Measurements from ENCODE around the gene KRTAP10-4. TPM values are rescaled to one million over a fixed set of nuclear protein-coding genes. Genes with fewer than 3 reads are reported as not detected.
"Not testable (repeated sequence)": the region's sequence is repeated elsewhere in the genome, so short reads cannot be mapped to it uniquely, and the experiment has no call there.

The KRTAP10-4 gene
- not detected for total RNA-seq
- 0 reads per million in 2 donors for total RNA-seq

- not testable (repeated sequence) for H3K4me3 Mint-ChIP-seq; H3K36me3 Mint-ChIP-seq (ENCODE audit: low read depth); ATAC-seq; H3K9me3 ChIP-seq (ENCODE audit: control insufficient read depth, low read length, poor library complexity, severe bottlenecking); DNase-seq; H3K4me1 Mint-ChIP-seq
- Mint-ChIP-seq H3K27ac (peak within 1 kb of the TSS; percentile 79), H3K27me3 (peaks cover 35% of the 10 kb centered on the region)
These were observed at the start of gene KRTAP10-4 for GRCh38 chr21:44573630-44574456. Gene KRTAP10-4 (plus strand): TSS chr21:44573729. CDS start chr21:44573759, 30 bp downstream.

DNA sequence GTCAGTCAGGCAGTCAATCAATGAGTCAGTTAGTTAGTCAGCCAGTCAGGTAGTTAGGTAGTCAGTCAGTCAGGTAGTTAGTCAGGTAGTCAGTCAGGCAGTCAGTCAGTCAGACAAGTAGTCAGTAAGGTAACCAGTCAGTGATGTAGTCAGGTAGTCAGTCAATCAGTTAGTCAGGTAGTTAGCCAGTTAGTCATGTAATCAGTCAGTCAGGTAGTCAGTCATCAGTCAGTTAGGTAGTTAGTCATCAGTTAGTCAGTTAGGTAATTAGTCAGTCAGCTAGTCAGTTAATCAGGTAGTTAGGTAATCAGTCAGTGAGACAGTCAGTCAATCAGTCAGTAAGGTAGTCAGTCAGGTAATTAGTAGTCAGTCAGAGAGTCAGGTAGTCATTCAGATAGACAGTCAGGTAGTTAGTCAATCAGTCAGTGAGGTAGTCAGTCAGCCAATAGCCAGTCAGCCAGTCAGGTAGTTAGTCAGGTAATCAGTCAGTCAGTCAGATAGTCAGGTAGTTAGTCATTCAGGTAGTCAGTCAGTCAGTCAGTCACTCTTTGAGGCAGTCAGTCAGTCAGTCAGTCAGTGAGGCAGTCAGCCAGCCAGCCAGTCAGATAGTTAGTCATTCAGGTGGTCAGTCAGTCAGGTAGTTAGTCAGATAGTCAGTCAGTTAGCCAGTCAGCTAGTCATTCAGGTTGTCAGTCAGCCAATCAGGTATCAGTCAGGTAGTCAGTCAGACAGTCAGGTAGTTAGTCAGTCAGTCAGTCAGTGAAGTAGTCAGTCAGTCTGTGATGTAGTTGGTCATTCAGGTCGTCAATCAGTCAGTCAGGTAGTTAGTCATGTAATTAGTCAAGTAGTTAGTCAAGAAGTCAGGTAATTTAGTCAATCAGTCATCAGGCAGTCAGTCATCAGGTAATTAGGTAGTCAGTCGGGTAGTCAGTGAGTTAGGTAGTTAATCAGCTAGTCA is 48.8 kb upstream of the KRTAP10-4 start:
- Mint-ChIP-seq H3K4me1 (peaks cover 3% of the 10 kb centered on the region), H3K36me3 (ENCODE audit: low read depth) (no peaks in the 10 kb centered on the region), H3K27ac (no peak overlapping the region), H3K27me3 (peaks cover 4% of the 10 kb centered on the region), H3K4me3 (no peak overlapping the region)
- DNase-seq: no peak
- no peaks in the 10 kb centered on the region for H3K9me3 ChIP-seq (ENCODE audit: control insufficient read depth, low read length, poor library complexity, severe bottlenecking)
- ATAC-seq: no peak

DNA sequence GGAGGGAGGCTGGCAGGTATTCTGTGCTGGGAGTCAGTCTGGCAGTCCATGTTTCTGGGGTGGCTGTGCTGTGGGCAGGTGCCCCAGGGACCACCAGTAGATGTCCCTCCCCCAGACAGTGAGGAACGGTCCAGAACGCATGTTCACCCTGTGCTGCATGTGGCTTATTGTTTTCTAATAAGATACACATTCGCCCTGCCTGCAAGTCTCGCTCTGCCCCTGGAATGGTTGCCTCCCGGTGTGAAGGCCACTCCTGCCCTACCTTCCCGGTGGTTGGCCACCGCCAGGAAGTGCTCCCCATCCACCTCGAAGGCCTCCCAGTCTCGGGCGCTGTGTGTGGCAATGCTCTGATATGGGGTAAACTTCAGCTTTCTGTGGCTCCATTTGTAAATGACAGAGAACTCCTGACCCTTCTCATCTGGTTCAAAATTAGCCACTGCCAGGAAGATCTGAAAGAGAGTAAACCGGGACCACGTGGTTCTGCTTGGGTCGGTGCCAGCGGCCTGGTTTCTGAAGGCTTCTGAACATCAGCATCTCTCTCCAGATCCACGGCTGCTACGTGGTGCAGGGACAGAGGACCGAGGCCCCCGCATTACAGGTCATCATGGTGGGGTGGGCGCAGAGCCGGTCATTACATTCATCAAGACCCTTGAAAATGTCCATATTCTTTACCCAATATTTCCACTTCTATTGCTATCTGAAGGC is 48.0 kb upstream of the KRTAP10-4 start:
- ATAC-seq: no peak
- H3K4me1 Mint-ChIP-seq: peaks cover 8% of the 10 kb centered on the region
- no peak overlapping the region for H3K4me3 Mint-ChIP-seq
- peaks cover 1% of the 10 kb centered on the region for H3K27me3 Mint-ChIP-seq
- H3K9me3 ChIP-seq (ENCODE audit: control insufficient read depth, low read length, poor library complexity, severe bottlenecking): no peaks in the 10 kb centered on the region
- no peak overlapping the region for H3K27ac Mint-ChIP-seq
- peaks cover 3% of the 10 kb centered on the region for H3K36me3 Mint-ChIP-seq (ENCODE audit: low read depth)
- DNase-seq: no peak

DNA sequence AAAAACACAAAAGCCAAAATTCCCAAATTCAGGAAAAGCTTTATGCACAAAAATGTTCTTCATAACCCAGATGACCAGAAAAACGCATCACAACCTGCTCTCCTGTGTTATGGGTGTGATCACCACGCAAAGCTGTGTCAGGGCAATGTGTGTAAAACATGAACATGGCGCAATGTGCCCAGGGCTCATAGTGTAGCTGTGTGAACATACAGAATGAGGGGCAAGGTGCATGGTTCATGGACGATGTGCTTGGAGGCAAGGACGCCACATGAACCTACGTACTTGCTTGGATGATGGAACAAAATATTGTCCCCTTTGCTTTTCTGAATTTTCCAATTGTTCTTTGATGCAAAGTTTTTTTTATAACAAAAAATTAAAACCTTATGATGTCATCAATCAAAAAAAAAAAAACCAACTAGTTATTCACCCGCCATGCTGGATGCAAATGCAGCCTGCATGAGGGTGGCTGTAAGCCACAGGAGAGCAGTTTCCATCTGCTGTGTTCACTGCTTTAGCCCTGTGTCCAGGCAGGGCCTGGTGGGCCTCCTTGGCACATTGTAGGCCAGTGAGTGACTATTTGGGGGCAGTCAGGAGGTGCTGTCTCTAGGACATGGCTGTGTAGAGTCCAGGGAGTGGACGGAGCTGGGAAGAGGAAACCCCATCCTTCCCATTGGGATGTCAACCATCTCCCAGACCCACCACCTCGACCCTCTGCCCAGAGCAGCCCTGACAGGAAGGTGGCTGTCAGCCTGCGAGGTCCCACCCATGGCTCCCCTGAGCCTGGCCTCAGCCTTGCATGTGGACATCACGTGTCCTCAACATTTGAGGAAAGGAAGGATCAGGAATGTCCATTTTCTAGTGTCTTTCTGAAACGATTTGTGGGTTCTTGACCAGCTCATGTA is 47.2 kb upstream of the KRTAP10-4 start:
- H3K4me1 Mint-ChIP-seq: peaks cover 8% of the 10 kb centered on the region
- no peaks in the 10 kb centered on the region for H3K27me3 Mint-ChIP-seq
- H3K27ac Mint-ChIP-seq: no peak overlapping the region
- H3K36me3 Mint-ChIP-seq (ENCODE audit: low read depth): peaks cover 3% of the 10 kb centered on the region
- H3K4me3 Mint-ChIP-seq: no peak overlapping the region
- DNase-seq (peak in 1 of 3 donors; percentile 0), ATAC-seq (no peak)
- no peaks in the 10 kb centered on the region for H3K9me3 ChIP-seq (ENCODE audit: control insufficient read depth, low read length, poor library complexity, severe bottlenecking)

DNA sequence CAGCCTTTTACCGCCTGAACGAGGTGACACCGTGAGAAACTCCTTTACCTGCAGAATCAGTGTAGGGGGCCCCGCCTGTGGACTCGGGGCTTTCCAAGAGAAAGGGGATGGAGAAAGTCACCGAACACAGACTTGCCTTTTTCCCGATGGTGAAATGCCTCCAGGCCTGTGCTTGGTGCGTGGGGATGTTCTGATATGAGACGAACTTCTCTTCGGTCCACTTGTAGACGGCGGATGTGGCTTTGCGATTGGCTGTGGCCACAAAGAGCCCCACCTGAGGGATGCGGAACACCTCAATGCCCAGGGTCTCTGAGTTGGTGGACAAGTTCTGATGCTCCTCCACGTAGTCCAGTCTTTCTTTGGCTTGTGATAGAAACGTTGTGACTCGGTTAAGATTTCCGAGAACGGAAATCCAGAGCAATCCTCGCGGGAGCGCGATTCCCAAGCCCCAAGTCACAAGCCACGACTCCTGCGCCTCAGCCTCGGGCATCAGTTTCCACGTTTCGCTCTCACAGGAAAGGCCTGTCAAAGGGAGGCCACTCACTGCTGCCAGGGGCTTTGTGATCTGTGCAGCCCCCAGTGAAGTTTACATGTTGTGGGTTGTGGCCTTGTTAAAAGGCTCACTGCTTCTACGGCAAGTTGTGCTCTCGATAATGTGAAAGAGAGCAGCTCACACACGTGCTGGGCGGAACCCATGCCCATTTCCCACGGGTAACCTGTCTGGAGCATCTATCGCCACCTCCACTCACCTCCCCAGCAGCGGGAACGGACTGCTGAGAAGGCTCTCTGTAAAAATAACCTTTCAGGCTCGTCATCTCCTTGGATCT is 46.2 kb upstream of the KRTAP10-4 start:
- H3K36me3 Mint-ChIP-seq (ENCODE audit: low read depth): peaks cover 3% of the 10 kb centered on the region
- H3K27ac Mint-ChIP-seq: no peak overlapping the region
- peaks cover 7% of the 10 kb centered on the region for H3K27me3 Mint-ChIP-seq
- DNase-seq: peak in 1 of 3 donors; percentile 4
- no peaks in the 10 kb centered on the region for H3K9me3 ChIP-seq (ENCODE audit: control insufficient read depth, low read length, poor library complexity, severe bottlenecking)
- H3K4me3 Mint-ChIP-seq: no peak overlapping the region
- peaks cover 8% of the 10 kb centered on the region for H3K4me1 Mint-ChIP-seq
- ATAC-seq: no peak

- Mint-ChIP-seq H3K27ac (no peak overlapping the region), H3K4me1 (peaks cover 8% of the 10 kb centered on the region), H3K4me3 (no peak overlapping the region), H3K27me3 (peaks cover 8% of the 10 kb centered on the region), H3K36me3 (ENCODE audit: low read depth) (peaks cover 3% of the 10 kb centered on the region)
- no peaks in the 10 kb centered on the region for H3K9me3 ChIP-seq (ENCODE audit: control insufficient read depth, low read length, poor library complexity, severe bottlenecking)
- DNase-seq (peak in 1 of 3 donors; percentile 1), ATAC-seq (no peak)
These were observed 45.4 kb upstream of the KRTAP10-4 start for GRCh38 chr21:44527983-44528633.

- peaks cover 8% of the 10 kb centered on the region for H3K4me1 Mint-ChIP-seq
- peaks cover 3% of the 10 kb centered on the region for H3K36me3 Mint-ChIP-seq (ENCODE audit: low read depth)
- DNase-seq (peak in 1 of 3 donors; percentile 2), ATAC-seq (no peak)
- no peak overlapping the region for H3K27ac Mint-ChIP-seq
- H3K9me3 ChIP-seq (ENCODE audit: control insufficient read depth, low read length, poor library complexity, severe bottlenecking): no peaks in the 10 kb centered on the region
- H3K27me3 Mint-ChIP-seq: peaks cover 8% of the 10 kb centered on the region
- no peak overlapping the region for H3K4me3 Mint-ChIP-seq
These were observed 44.9 kb upstream of the KRTAP10-4 start for GRCh38 chr21:44528634-44528995.

GRCh38 chr21:44529011-44529421 is 44.5 kb upstream of the KRTAP10-4 start:
- no peak for ATAC-seq
- H3K9me3 ChIP-seq (ENCODE audit: control insufficient read depth, low read length, poor library complexity, severe bottlenecking): no peaks in the 10 kb centered on the region
- no peak for DNase-seq
- H3K4me3 Mint-ChIP-seq: no peak overlapping the region
- H3K27me3 Mint-ChIP-seq: peaks cover 8% of the 10 kb centered on the region
- H3K36me3 Mint-ChIP-seq (ENCODE audit: low read depth): peaks cover 3% of the 10 kb centered on the region
- H3K4me1 Mint-ChIP-seq: peaks cover 8% of the 10 kb centered on the region
- no peak overlapping the region for H3K27ac Mint-ChIP-seq

DNA sequence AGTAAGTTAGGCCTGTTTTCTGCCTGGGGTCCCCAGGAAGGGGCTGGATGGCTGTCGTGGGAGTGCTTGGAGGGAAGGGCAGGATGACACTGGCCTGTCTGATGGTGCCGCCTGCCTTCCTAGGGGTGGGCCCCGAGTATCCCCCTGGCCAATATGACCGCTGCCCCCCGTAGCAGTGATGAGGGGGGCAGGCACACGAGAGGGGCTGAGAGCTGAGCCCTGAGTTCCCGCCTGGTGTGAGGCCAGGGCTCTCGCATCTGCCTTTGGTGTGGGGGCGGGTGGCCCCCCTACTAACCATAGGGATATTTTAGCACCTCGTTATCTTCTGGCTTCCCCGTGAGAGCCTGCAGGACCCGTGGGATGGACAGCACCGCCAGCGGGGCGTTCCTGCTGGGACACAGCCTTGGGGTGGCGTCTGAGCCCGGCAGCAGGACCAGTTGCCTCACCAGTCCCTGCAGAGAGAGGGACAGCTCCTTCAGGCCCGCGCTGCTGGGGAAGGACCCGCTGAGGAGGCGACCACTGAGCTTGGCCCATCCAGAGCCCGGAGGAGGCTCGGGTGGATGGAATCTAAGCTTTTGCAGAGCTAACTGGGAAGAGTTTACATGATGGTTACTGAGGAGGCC is 43.9 kb upstream of the KRTAP10-4 start:
- Mint-ChIP-seq H3K4me3 (no peak overlapping the region), H3K36me3 (ENCODE audit: low read depth) (peaks cover 3% of the 10 kb centered on the region)
- DNase-seq: no peak

GRCh38 chr21:44530221-44530902 is 43.2 kb upstream of the KRTAP10-4 start:
- no peak overlapping the region for H3K4me3 Mint-ChIP-seq
- ATAC-seq (no peak), DNase-seq (no peak)
- no peaks in the 10 kb centered on the region for H3K9me3 ChIP-seq (ENCODE audit: control insufficient read depth, low read length, poor library complexity, severe bottlenecking)
- H3K36me3 Mint-ChIP-seq (ENCODE audit: low read depth): peaks cover 3% of the 10 kb centered on the region
- no peak overlapping the region for H3K27ac Mint-ChIP-seq
- peaks cover 8% of the 10 kb centered on the region for H3K4me1 Mint-ChIP-seq
- peaks cover 8% of the 10 kb centered on the region for H3K27me3 Mint-ChIP-seq

More for the DNA sequence above, 43.9 kb upstream of the KRTAP10-4 start:
- ATAC-seq: no peak
- H3K9me3 ChIP-seq (ENCODE audit: control insufficient read depth, low read length, poor library complexity, severe bottlenecking): no peaks in the 10 kb centered on the region
- Mint-ChIP-seq H3K4me1 (peaks cover 8% of the 10 kb centered on the region), H3K27me3 (peaks cover 8% of the 10 kb centered on the region), H3K27ac (no peak overlapping the region)
